Measurements from ENCODE around the gene GLP2R.

Gene GLP2R

GRCh38 chr17:9890124-9890523, 64.4 kb downstream of the GLP2R start:
- H3K27ac Mint-ChIP-seq = no peak overlapping the region
- H3K4me1 Mint-ChIP-seq (ENCODE audit: low read depth) = no peaks in the 10 kb centered on the region
- peaks cover 2% of the 10 kb centered on the region for H3K27me3 Mint-ChIP-seq
- H3K4me3 Mint-ChIP-seq = no peak overlapping the region
- no peaks in the 10 kb centered on the region for H3K36me3 Mint-ChIP-seq
- no peaks in the 10 kb centered on the region for H3K9me3 Mint-ChIP-seq (ENCODE audit: low read depth)

GRCh38 chr17:9893411-9894012, 67.8 kb downstream of the GLP2R start:
- Mint-ChIP-seq H3K9me3 (ENCODE audit: low read depth) (no peaks in the 10 kb centered on the region), H3K4me3 (no peak overlapping the region), H3K36me3 (no peaks in the 10 kb centered on the region)

GRCh38 chr17:9894231-9894630, 68.5 kb downstream of the GLP2R start:
- Mint-ChIP-seq H3K27ac (no peak overlapping the region), H3K9me3 (ENCODE audit: low read depth) (no peaks in the 10 kb centered on the region), H3K4me3 (no peak overlapping the region), H3K27me3 (peaks cover 14% of the 10 kb centered on the region), H3K36me3 (no peaks in the 10 kb centered on the region), H3K4me1 (ENCODE audit: low read depth) (no peaks in the 10 kb centered on the region)

More at GRCh38 chr17:9893411-9894012, 67.8 kb downstream of the GLP2R start:
- H3K4me1 Mint-ChIP-seq (ENCODE audit: low read depth) = no peaks in the 10 kb centered on the region
- H3K27me3 Mint-ChIP-seq = peaks cover 14% of the 10 kb centered on the region
- no peak overlapping the region for H3K27ac Mint-ChIP-seq

DNA sequence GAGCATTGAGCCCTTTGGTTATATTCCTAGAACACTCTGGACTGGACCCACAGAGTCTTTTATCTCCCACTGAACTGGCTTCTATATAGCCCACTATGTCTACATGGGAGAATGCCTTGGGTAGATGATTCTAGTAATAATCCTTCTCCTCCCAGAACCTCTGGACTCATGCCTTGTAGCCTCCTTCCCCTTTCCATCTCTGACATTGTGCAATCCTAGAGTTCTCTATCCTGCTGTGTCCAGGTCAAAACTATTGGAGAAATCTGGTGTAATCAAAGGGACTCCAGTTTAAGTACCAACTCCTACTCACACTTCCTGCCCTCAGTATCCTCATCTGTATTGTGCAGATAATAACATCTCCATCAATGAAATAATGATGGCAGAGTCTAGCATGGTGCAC, 70.2 kb downstream of the GLP2R start:
- Mint-ChIP-seq H3K4me3 (no peak overlapping the region), H3K27ac (no peak overlapping the region), H3K4me1 (ENCODE audit: low read depth) (no peaks in the 10 kb centered on the region), H3K9me3 (ENCODE audit: low read depth) (no peaks in the 10 kb centered on the region), H3K27me3 (peaks cover 17% of the 10 kb centered on the region), H3K36me3 (no peaks in the 10 kb centered on the region)

DNA sequence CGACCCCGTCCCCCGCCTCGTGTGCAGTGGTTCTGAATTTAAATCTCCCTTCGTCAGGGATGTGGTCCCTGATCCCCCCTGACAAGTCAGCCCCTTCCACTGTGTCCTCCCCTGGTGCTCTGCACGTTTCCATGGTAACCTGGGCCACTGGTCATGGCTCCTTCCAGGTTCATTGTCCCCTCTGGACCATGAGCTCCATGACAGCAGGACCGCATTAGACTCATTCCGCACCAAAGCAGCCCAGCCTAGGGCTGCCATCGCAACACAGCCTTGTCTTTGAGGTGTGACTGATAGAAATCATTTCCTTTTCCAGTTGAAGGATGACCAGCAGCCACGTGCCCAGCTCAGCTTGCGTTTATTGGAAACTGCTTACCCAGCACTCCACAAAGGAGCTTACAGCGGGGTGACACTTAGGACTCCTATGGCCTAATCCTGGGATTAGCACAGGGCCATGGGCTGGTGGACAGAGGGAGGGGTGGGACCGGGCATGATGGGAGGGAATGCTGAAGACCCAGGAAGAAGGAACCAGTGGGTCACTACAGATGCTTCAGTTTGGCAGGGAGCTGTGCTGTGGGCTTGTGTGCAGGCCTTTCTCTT, 71.7 kb downstream of the GLP2R start:
- Mint-ChIP-seq H3K4me1 (ENCODE audit: low read depth) (no peaks in the 10 kb centered on the region), H3K36me3 (no peaks in the 10 kb centered on the region), H3K27ac (no peak overlapping the region), H3K9me3 (ENCODE audit: low read depth) (no peaks in the 10 kb centered on the region), H3K4me3 (no peak overlapping the region), H3K27me3 (peaks cover 17% of the 10 kb centered on the region)

GRCh38 chr17:9898812-9899211, 73.1 kb downstream of the GLP2R start:
- Mint-ChIP-seq H3K9me3 (ENCODE audit: low read depth) (no peaks in the 10 kb centered on the region), H3K4me3 (no peak overlapping the region), H3K27me3 (peaks cover 17% of the 10 kb centered on the region), H3K27ac (no peak overlapping the region), H3K36me3 (no peaks in the 10 kb centered on the region), H3K4me1 (ENCODE audit: low read depth) (no peaks in the 10 kb centered on the region)

DNA sequence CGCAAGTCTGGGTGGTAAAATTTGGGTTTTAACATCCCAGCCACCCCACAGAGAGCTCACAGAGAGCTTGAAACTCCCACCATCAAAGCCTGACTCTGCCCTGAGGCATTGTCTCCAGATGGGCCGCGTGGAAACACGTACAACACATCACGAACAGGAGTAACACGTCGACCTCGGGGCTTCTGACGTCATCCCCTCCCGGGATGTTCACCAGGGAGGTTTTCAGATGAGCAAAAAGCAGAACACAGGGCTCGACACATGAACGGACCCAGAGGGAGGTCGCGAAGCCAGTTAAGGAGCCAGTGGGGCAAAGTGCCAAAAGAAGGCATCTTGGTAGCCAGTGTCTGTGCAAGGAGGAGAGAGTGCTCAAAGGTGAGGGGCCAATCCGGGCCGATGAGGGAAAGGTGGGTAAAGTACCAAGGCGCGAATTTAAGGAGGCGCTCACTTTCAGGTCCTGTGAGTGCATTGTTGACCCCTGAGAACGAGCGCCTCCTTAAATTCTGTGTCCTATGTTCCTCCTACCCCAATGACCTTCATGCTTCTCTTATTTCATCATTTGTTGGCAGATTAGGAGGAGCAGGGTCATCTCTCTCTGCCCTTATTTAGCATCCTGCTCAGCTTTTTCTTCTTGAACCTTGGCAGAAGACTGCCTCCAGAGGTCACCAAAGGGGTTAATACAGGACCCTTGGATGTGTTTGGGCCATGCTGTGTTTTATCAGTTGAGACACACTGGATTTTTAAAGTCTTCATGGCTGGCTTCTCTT, 73.7 kb downstream of the GLP2R start:
- Mint-ChIP-seq H3K27ac (no peak overlapping the region), H3K27me3 (peaks cover 17% of the 10 kb centered on the region), H3K4me1 (ENCODE audit: low read depth) (no peaks in the 10 kb centered on the region), H3K4me3 (no peak overlapping the region), H3K9me3 (ENCODE audit: low read depth) (no peaks in the 10 kb centered on the region), H3K36me3 (no peaks in the 10 kb centered on the region)

- Mint-ChIP-seq H3K27ac (no peak overlapping the region), H3K36me3 (no peaks in the 10 kb centered on the region), H3K4me3 (no peak overlapping the region), H3K9me3 (ENCODE audit: low read depth) (no peaks in the 10 kb centered on the region), H3K27me3 (peaks cover 15% of the 10 kb centered on the region), H3K4me1 (ENCODE audit: low read depth) (no peaks in the 10 kb centered on the region)
Measured at GRCh38 chr17:9900044-9900594, 74.4 kb downstream of the GLP2R start.

- H3K9me3 Mint-ChIP-seq (ENCODE audit: low read depth) = no peaks in the 10 kb centered on the region
- H3K4me1 Mint-ChIP-seq (ENCODE audit: low read depth) = no peaks in the 10 kb centered on the region
- H3K27ac Mint-ChIP-seq = no peak overlapping the region
- no peak overlapping the region for H3K4me3 Mint-ChIP-seq
- H3K27me3 Mint-ChIP-seq = peaks cover 16% of the 10 kb centered on the region
- no peaks in the 10 kb centered on the region for H3K36me3 Mint-ChIP-seq
Measured at GRCh38 chr17:9900784-9901183, 75.1 kb downstream of the GLP2R start.

GRCh38 chr17:9902120-9902519, 76.4 kb downstream of the GLP2R start:
- Mint-ChIP-seq H3K27me3 (peaks cover 8% of the 10 kb centered on the region), H3K36me3 (no peaks in the 10 kb centered on the region)

GRCh38 chr17:9904277-9905077, 78.8 kb downstream of the GLP2R start:
- Mint-ChIP-seq H3K27ac (no peak overlapping the region), H3K4me3 (no peak overlapping the region), H3K36me3 (no peaks in the 10 kb centered on the region), H3K9me3 (ENCODE audit: low read depth) (no peaks in the 10 kb centered on the region), H3K4me1 (ENCODE audit: low read depth) (no peaks in the 10 kb centered on the region), H3K27me3 (peaks cover 5% of the 10 kb centered on the region)

More at GRCh38 chr17:9902120-9902519, 76.4 kb downstream of the GLP2R start:
- H3K9me3 Mint-ChIP-seq (ENCODE audit: low read depth) = no peaks in the 10 kb centered on the region
- H3K4me3 Mint-ChIP-seq = no peak overlapping the region
- no peaks in the 10 kb centered on the region for H3K4me1 Mint-ChIP-seq (ENCODE audit: low read depth)
- H3K27ac Mint-ChIP-seq = no peak overlapping the region

DNA sequence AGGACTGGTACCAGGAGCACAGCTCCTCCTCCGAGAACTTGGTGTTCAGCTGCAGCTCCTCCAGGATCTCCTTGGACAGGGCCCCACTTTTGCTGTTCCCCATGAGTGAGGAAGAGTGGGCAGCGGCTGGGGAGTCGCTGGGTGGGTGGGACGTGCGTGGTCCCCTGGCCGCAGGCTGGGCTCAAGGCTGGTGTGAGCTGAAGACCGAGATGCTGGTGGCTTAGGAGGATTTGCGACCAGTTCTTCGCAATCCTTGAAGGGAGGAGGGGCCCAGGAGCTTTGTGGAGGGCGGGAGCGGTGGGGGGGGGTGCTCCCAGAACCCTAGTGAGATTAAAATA, 79.3 kb downstream of the GLP2R start, which contains the start of gene RCVRN:
Gene RCVRN (minus strand): TSS at position 194 of the 338 bp plus-strand sequence. CDS start 91 bp downstream, at position 103.
- H3K4me3 Mint-ChIP-seq = no peak within 1 kb of the TSS
- H3K36me3 Mint-ChIP-seq = no peaks in the 10 kb centered on the region
- no peaks in the 10 kb centered on the region for H3K4me1 Mint-ChIP-seq (ENCODE audit: low read depth)
- H3K9me3 Mint-ChIP-seq (ENCODE audit: low read depth) = no peaks in the 10 kb centered on the region
- peaks cover 7% of the 10 kb centered on the region for H3K27me3 Mint-ChIP-seq
- H3K27ac Mint-ChIP-seq = no peak within 1 kb of the TSS

DNA sequence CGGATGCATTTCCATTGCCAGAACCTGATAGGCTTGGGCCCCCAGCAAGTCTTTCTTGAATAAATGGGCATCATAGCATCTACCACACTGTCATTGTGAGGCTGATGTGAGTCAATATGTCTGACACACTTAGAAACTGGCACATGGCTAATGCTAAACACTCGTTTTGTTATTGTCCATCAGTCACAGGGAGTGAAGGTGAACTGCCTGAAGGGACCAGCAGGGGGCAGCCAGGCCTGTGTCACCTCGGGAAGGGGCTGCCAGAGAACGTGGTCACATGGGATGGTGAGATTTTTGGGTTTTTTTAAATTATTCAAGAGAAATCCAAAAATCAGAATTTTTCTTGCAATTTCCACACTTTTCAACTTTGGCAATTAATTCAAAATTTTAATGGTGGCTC, 80.2 kb downstream of the GLP2R start:
- no peak overlapping the region for H3K27ac Mint-ChIP-seq
- H3K36me3 Mint-ChIP-seq = no peaks in the 10 kb centered on the region
- H3K4me1 Mint-ChIP-seq (ENCODE audit: low read depth) = no peaks in the 10 kb centered on the region
- peaks cover 5% of the 10 kb centered on the region for H3K27me3 Mint-ChIP-seq
- H3K9me3 Mint-ChIP-seq (ENCODE audit: low read depth) = no peaks in the 10 kb centered on the region
- no peak overlapping the region for H3K4me3 Mint-ChIP-seq

DNA sequence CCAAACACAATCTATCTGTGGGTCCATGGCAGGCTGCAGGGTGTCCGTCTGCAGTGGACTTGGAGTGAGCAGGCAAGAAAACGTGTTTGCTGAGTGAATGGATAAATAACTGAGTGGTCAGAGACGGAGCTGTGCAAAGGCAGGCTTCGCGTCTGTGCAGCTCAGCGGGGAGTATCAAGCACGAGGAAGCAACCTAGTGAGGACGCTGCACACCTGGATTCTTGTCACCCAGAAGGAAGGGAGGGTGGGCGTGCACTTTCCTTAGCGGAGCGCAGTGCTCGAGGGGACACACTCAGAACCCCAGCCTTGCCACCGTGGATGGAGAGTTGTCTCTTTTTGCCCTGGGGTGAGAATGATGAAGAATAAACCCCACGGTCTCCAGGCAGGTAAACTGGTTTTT, 80.9 kb downstream of the GLP2R start:
- Mint-ChIP-seq H3K4me1 (ENCODE audit: low read depth) (no peaks in the 10 kb centered on the region), H3K27ac (no peak overlapping the region), H3K27me3 (peaks cover 5% of the 10 kb centered on the region), H3K36me3 (no peaks in the 10 kb centered on the region), H3K4me3 (no peak overlapping the region), H3K9me3 (ENCODE audit: low read depth) (no peaks in the 10 kb centered on the region)

GRCh38 chr17:9907131-9907530, 81.4 kb downstream of the GLP2R start:
- H3K36me3 Mint-ChIP-seq = no peaks in the 10 kb centered on the region
- no peak overlapping the region for H3K27ac Mint-ChIP-seq
- H3K4me1 Mint-ChIP-seq (ENCODE audit: low read depth) = no peaks in the 10 kb centered on the region
- no peaks in the 10 kb centered on the region for H3K9me3 Mint-ChIP-seq (ENCODE audit: low read depth)
- no peak overlapping the region for H3K4me3 Mint-ChIP-seq
- H3K27me3 Mint-ChIP-seq = peaks cover 5% of the 10 kb centered on the region

Measured in activated naive CD8-positive, alpha-beta T cell (primary cell).